ENCODE results near the gene SLC22A31.

- TF ChIP-seq EZH2 (IDR thresholded peaks at IDR 0.05) (no peak), EZH2phosphoT487 (IDR thresholded peaks at IDR 0.05) (no peak)
- TF ChIP-seq, protein P1, sequence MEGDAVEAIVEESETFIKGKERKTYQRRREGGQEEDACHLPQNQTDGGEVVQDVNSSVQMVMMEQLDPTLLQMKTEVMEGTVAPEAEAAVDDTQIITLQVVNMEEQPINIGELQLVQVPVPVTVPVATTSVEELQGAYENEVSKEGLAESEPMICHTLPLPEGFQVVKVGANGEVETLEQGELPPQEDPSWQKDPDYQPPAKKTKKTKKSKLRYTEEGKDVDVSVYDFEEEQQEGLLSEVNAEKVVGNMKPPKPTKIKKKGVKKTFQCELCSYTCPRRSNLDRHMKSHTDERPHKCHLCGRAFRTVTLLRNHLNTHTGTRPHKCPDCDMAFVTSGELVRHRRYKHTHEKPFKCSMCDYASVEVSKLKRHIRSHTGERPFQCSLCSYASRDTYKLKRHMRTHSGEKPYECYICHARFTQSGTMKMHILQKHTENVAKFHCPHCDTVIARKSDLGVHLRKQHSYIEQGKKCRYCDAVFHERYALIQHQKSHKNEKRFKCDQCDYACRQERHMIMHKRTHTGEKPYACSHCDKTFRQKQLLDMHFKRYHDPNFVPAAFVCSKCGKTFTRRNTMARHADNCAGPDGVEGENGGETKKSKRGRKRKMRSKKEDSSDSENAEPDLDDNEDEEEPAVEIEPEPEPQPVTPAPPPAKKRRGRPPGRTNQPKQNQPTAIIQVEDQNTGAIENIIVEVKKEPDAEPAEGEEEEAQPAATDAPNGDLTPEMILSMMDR (IDR thresholded peaks at IDR 0.05) = no peak
Observed at GRCh38 chr16:89179656-89180315, 20.6 kb downstream of the SLC22A31 start.
